Parathyroid adenoma (tissue), 2 donors: ENCODE measurements around the gene SLTM.
"Not testable (repeated sequence)": the region's sequence is repeated elsewhere in the genome, so short reads cannot be mapped to it uniquely, and the experiment has no call there.

ENCODE experiments used
- H2AFZ ChIP-seq: fragments of 300-600 bp; sonication (generic); one replicate; pipeline ENCODE4 v1.7.0; 2017; ENCODE audit warnings: antibody characterized with exemption, mild to moderate bottlenecking
- H3K27ac ChIP-seq: fragments of 300-600 bp; sonication (generic); one replicate; pipeline ENCODE4 v1.7.0; 2017
- H3K27me3 ChIP-seq: fragments of 300-600 bp; sonication (generic); one replicate; pipeline ENCODE4 v1.7.0; 2017; ENCODE audit warnings: low read length; ENCODE audit not compliant: control insufficient read depth, insufficient read depth
- H3K36me3 ChIP-seq: fragments of 300-600 bp; sonication (generic); one replicate; pipeline ENCODE4 v1.7.0; 2017; ENCODE audit warnings: low read length; ENCODE audit not compliant: control insufficient read depth, insufficient read depth
- H3K4me1 ChIP-seq: fragments of 300-600 bp; sonication (generic); one replicate; pipeline ENCODE4 v1.7.0; 2017; ENCODE audit warnings: control low read depth
- H3K4me2 ChIP-seq: fragments of 300-600 bp; sonication (generic); one replicate; pipeline ENCODE4 v1.7.0; 2017; ENCODE audit warnings: low read length
- H3K4me3 ChIP-seq: fragments of 300-600 bp; sonication (generic); one replicate; pipeline ENCODE4 v1.7.0; 2017; ENCODE audit warnings: low read depth, low read length
- H3K79me2 ChIP-seq: fragments of 300-600 bp; sonication (generic); one replicate; pipeline ENCODE4 v1.7.0; 2017; ENCODE audit warnings: control low read depth
- H3K9ac ChIP-seq: fragments of 300-600 bp; sonication (generic); one replicate; pipeline ENCODE4 v1.7.0; 2017; ENCODE audit warnings: mild to moderate bottlenecking
- H3K9me3 ChIP-seq: fragments of 300-600 bp; sonication (generic); one replicate; pipeline ENCODE4 v1.7.0; 2017; ENCODE audit warnings: low read length; ENCODE audit not compliant: control insufficient read depth
- CTCF ChIP-seq: fragments of 300-600 bp; sonication (generic); IDR thresholded peaks from one replicate; pipeline ENCODE4 v1.7.0; 2017; ENCODE audit warnings: antibody characterized with exemption, mild to moderate bottlenecking
- donor health status: primary hyperparathyroidism.

Gene SLTM

DNA sequence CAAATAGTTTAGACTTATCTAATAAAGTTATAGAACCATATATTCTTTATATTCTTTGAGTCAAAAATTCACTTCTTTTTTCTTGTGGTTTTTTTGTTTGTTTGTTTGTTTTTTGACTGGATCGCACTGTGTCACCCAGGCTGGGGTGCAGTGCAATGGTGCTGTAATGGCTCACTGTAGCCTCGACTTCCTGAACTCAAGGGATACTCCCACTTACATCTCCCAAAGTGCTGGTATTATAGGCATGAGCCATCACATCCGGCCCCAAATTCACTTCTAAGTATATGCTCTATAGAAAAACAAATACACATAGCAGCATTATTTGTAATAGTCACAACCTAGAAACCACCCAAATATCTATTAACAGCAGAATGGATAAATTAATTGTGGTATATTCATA lies 13.7 kb upstream of the SLTM start:
- no peaks in the 10 kb centered on the region for H3K36me3 ChIP-seq
- no peaks in the 10 kb centered on the region for H3K79me2 ChIP-seq
- H3K4me2 ChIP-seq, result no peak overlapping the region
- H3K9me3 ChIP-seq, result no peaks in the 10 kb centered on the region
- H3K27me3 ChIP-seq, result no peaks in the 10 kb centered on the region
- no peak overlapping the region for H3K4me3 ChIP-seq
- no peak overlapping the region for H3K27ac ChIP-seq
- no peak overlapping the region for H3K9ac ChIP-seq
- TF ChIP-seq CTCF, result no peak
- no peak overlapping the region for H2AFZ ChIP-seq
- no peaks in the 10 kb centered on the region for H3K4me1 ChIP-seq

DNA sequence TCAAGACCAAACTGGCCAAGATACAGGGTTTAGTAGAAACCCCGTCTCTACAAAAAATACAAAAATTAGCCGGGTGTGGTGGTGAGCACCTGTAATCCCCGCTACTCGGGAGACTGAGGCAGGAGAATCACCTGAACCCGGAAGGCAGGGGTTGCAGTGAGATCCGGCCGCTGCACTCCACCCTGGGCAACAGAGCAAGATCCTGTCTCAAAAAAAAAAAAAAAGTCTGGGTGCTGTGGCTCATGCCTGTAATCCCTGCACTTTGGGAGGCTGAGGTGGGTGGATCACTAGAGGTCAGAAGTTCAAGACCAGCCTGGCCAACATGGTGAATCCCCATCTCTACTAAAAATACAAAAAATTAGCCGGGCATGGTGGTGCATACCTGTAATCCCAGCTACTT lies 1.5 kb upstream of the SLTM start:
- not testable (repeated sequence) for H3K4me3 ChIP-seq, H3K36me3 ChIP-seq, H3K9ac ChIP-seq, H3K9me3 ChIP-seq, H3K4me2 ChIP-seq, H3K27me3 ChIP-seq, H3K4me1 ChIP-seq, H3K79me2 ChIP-seq, H3K27ac ChIP-seq
- H2AFZ ChIP-seq, result peak overlapping the region; percentile 95

DNA sequence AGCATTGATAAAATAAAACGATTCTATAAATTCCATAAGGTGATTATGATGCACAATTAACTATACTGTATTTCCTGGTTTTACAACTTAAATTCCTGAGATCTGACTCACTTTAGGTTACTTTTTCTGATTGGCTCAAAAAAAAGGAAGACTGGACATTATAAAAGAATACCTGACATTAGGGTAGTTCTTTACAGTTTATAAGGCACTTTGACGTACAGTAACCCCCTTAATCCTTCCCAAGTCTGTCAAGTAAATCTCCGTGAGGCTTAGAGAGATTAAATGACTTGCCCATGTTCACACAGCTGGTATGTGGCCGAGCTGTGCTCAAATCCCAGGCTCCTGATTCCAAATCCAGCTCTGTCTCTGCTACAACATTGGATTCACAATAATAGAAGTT lies 1.0 kb upstream of the SLTM start:
- H3K9me3 ChIP-seq, result no peaks in the 10 kb centered on the region
- peak overlapping the region; percentile 64 for H3K4me3 ChIP-seq
- H3K4me2 ChIP-seq, result no peak overlapping the region
- H3K9ac ChIP-seq, result no peak overlapping the region
- no peaks in the 10 kb centered on the region for H3K36me3 ChIP-seq
- peaks cover 4% of the 10 kb centered on the region for H3K4me1 ChIP-seq
- H2AFZ ChIP-seq, result peak overlapping the region; percentile 95
- H3K27me3 ChIP-seq, result no peaks in the 10 kb centered on the region
- H3K79me2 ChIP-seq, result peaks cover 3% of the 10 kb centered on the region
- TF ChIP-seq CTCF, result no peak
- peak overlapping the region; percentile 94 for H3K27ac ChIP-seq

DNA sequence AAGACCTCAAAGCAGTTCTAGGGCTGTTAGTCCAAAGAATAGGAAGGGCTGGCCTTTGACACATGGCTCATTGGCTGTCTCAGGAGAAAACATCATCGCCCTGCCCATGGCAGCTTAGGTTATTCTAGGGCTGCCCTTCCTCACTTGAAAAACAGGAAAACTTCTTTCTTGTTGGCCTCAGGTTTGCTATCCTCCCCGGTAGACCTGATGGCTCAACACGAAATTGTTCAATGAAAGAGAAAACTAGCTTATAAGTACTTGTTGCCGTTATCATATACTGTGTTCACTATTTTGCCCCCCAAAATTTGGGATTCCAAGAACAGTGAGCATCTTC lies 602 bp upstream of the SLTM start:
- TF ChIP-seq CTCF, result peak; percentile 1
- Histone ChIP-seq H2AFZ (peak overlapping the region; percentile 95), H3K4me2 (peak overlapping the region; percentile 90), H3K4me3 (peak overlapping the region; percentile 64), H3K9me3 (no peaks in the 10 kb centered on the region), H3K79me2 (peaks cover 3% of the 10 kb centered on the region), H3K36me3 (no peaks in the 10 kb centered on the region), H3K4me1 (peaks cover 4% of the 10 kb centered on the region), H3K9ac (peak overlapping the region; percentile 28), H3K27me3 (no peaks in the 10 kb centered on the region), H3K27ac (peak overlapping the region; percentile 94)

DNA sequence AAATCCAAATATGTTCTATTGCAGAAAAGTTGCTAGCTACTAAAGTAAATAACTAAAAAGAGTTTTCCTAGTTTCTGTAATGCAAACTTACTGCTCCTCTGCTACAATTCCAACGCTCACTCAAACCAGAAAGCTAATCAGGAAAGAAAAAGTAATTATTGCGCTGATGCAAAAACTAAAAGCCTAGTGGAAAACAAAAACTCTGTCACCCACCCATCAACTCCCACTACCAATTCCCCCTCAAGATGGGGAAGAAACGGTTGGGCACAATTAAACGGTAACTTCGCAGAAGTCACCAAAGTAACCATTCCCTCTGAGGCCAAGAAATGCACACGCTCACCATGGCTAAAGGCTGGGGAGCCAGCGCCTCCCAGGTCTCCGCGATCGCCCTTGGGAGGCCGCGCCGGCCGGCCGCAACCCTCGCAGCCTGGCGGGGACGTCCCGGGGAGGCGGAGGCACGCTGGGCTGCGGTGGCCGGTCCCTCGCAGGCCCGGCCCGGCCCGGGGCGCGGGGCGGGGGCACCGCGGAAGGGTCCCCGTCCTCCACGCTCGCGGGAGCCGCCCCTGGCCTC lies 684 bp downstream of the SLTM start:
- peak overlapping the region; percentile 39 for H3K4me2 ChIP-seq
- no peaks in the 10 kb centered on the region for H3K9me3 ChIP-seq
- H3K79me2 ChIP-seq, result peaks cover 6% of the 10 kb centered on the region
- H3K4me1 ChIP-seq, result peaks cover 4% of the 10 kb centered on the region
- H2AFZ ChIP-seq, result peak overlapping the region; percentile 81
- no peaks in the 10 kb centered on the region for H3K27me3 ChIP-seq
- H3K9ac ChIP-seq, result no peak overlapping the region
- H3K27ac ChIP-seq, result peak overlapping the region; percentile 94
- H3K4me3 ChIP-seq, result peak overlapping the region; percentile 64
- no peak for TF ChIP-seq CTCF
- no peaks in the 10 kb centered on the region for H3K36me3 ChIP-seq
